ENCODE results near the gene GGTA1. TPM values are rescaled to one million over a fixed set of nuclear protein-coding genes. Genes with fewer than 3 reads are reported as not detected.

The GGTA1 gene
- total RNA-seq, 1 donor from 2014 or later: not detected

DNA sequence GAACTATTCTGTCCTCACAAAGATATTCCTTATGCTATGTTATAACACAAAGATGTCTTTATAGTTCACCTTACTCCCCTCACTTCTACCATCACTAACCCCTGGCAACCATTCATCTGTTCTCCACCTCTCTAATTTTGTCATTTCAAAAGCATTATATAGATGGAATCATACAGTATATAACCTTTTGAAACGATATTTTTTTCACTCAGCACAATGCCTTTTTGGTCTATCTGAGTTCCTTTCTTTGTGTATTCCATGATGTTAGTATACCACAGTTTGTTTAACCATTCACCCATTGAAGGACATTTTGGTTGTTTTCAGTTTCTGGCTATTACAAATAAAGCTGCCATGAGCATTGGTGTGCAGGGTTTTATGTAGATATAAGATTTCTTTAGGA, 93.7 kb downstream of the GGTA1 start:
- no peak for DNase-seq (ENCODE audit: low read depth)

Other genes with a start within 250 kb of the GGTA1 start
- gene GSN, start 231.7 kb downstream of the GGTA1 start, total RNA-seq: 1,139 and 1,228 TPM in 2 replicates
- gene STOM, start 129.6 kb downstream of the GGTA1 start, total RNA-seq: 30.3 and 31.3 TPM in 2 replicates
- 4.5 and 6.6 TPM in 2 replicates for gene DAB2IP, start 151.8 kb upstream of the GGTA1 start, total RNA-seq